Heart left ventricle (tissue), 16 donors: Measurements from ENCODE around the gene BCL10. TPM values are rescaled to one million over a fixed set of nuclear protein-coding genes. Genes with fewer than 3 reads are reported as not detected.
A peak's percentile ranks its signal among the peaks of the same experiment; 100 is the strongest.

Experiments used
- ATAC-seq, 4 donors: fragments of 200-7000 bp; cut with Tn5 transposase; one replicate each; pipeline ENCODE4 v1.9.1; 2020 to 2022; ENCODE audit warnings: moderate library complexity in 4 of 4, mild to moderate bottlenecking in 3 of 4, moderate number of reproducible peaks in 1 of 4
- DNase-seq, 5 donors: peaks; one replicate each; pipeline ENCODE4 v3.0.0-alpha.2; 2020
- H3K27ac ChIP-seq, 12 donors: fragments of 200-600 bp; sonication (generic) in 4 of 12; one replicate each; pipeline versions ENCODE4 v1.5.0 to v1.8.0; 2016 to 2022; ENCODE audit warnings: mild to moderate bottlenecking in 2 of 12
- H3K27me3 ChIP-seq, 9 donors: fragments of 200-600 bp; sonication (generic) in 2 of 9; one replicate each; pipeline versions ENCODE4 v1.5.1 to v1.8.0; 2016 to 2022; ENCODE audit warnings: mild to moderate bottlenecking in 3 of 9
- H3K36me3 ChIP-seq, 9 donors: fragments of 200-600 bp; sonication (generic) in 2 of 9; one replicate each; pipeline versions ENCODE4 v1.5.0 to v1.8.0; 2018 to 2022; ENCODE audit warnings: mild to moderate bottlenecking in 2 of 9
- H3K4me1 ChIP-seq, 12 donors: fragments of 200-600 bp; sonication (generic) in 4 of 12; one replicate each; pipeline versions ENCODE4 v1.5.0 to v1.8.0; 2016 to 2022; ENCODE audit warnings: mild to moderate bottlenecking in 3 of 12
- H3K4me3 ChIP-seq, 12 donors: fragments of 200-600 bp; sonication (generic) in 4 of 12; one replicate each; pipeline versions ENCODE4 v1.5.0 to v1.8.0; 2017 to 2022; ENCODE audit warnings: mild to moderate bottlenecking in 9 of 12, moderate library complexity in 4 of 12
- H3K9me3 ChIP-seq, 12 donors: fragments of 200-600 bp; sonication (generic) in 4 of 12; one replicate each; pipeline versions ENCODE4 v1.5.0 to v1.8.0; 2016 to 2022; ENCODE audit warnings: mild to moderate bottlenecking in 1 of 12
- CTCF ChIP-seq, 12 donors: fragments of 200-600 bp; sonication (generic) in 4 of 12; IDR thresholded peaks; one replicate each; pipeline versions ENCODE4 v1.5.0 to v1.8.0; 2018 to 2022; ENCODE audit warnings: antibody characterized with exemption in 12 of 12, mild to moderate bottlenecking in 5 of 12
- POLR2A ChIP-seq, 2 donors: fragments of 450-650 bp; IDR thresholded peaks; one replicate each; pipeline ENCODE4 v1.6.1; 2017; ENCODE audit warnings: antibody characterized with exemption in 2 of 2, mild to moderate bottlenecking in 2 of 2, moderate library complexity in 2 of 2
- WGBS, 4 donors: extraction: QIAGEN DNeasy Blood & Tissue Kit in 2 of 4; methylation state at CpG; one replicate each; pipeline versions ENCODE4 v1.1.5 to v1.1.7; 2013 to 2018; 5-methylcytosine and 5-hydroxymethylcytosine counted together
- intact Hi-C, 10 donors: fragments of 100-400 bp; cut with DNase I; formaldehyde crosslinking; loops; one replicate each; pipeline versions ENCODE4 v1.11.1 to v1.14.2; 2022
- polyA plus RNA-seq, 2 donors: library from polyadenylated mRNA; stranded (reverse); fragments of 200-250 nt; gene quantifications; one replicate each; pipeline ENCODE4 v1.2.3, GENCODE V29; 2013
- total RNA-seq, 9 donors: library from RNA; depleted of rRNA in 2 of 9; stranded (reverse); fragments of >200 nt in 2 of 9; fragmentation: NEBNext Ultra II Directional in 3 of 9; extraction: Animal tissue kit (Norgen Biotek cat#: 25700) in 3 of 9; gene quantifications; one replicate each; pipeline versions ENCODE4 v1.1.0 to v1.2.4, GENCODE V29; 2016 to 2023
- donor health status: ischemic (EF 13 %, LVEDD 7.1; RV severe dilation, severe dysfunction).
- donor health status: healthy with polysubstance abuse.
- donor health status: DM: no; HTN: yes; CAD: no.
- donor health status: DM: no; HTN: no; CAD: no.
- donor health status: ischemic (EF 25% LVEDD 6.9; RV normal size, moderate dysfunction).
- donor health status: ischemic (EF 25% LVEDD 5.7; RV mildly dilated, moderate dysfunction).
- donor health status: healthy.
- donor health status: DM: yes; HTN: yes; CAD: no.
- donor health status: ischemic (EF 35%, LVEDD 5.7; RV mildly dilated, moderate dysfunction).
- donor health status: nonischemic (EF 11% LVEDD 7.7; RV severe dilation, severe dysfunction).
- donor health status: DM: yes; HTN: yes; CAD: no.
- donor health status: PGD.
- donor health status: ischemic (EF 29% LVEDD 5.4; RV normal size, mild dysfunction).
- donor health status: nonischemic (EF 23%, LVEDD 6.1; RV moderate dilation, normal function).

The BCL10 gene
- total and polyA plus RNA-seq, 11 donors = 3.4 to 20.4 (median 8.0) TPM

- ATAC-seq (peak in 1 of 4 donors; percentile 23), DNase-seq (no peak)
- no peak overlapping the region for H3K4me3 ChIP-seq
- intact Hi-C loops = no loop called here
- peak overlapping the region in 1 of 12 donors; percentile 18 for H3K27ac ChIP-seq
- H3K27me3 ChIP-seq = no peaks in the 10 kb centered on the region
- 90 to 96% (median 94%) methylated on average over 9 of the region's 9 CpGs for WGBS, 4 donors
- H3K4me1 ChIP-seq = peaks cover 0 to 9% (median 0%) of the 10 kb centered on the region in 12 donors
- TF ChIP-seq POLR2A (IDR thresholded peaks at IDR 0.05) = no peak
- no peak for TF ChIP-seq CTCF (IDR thresholded peaks at IDR 0.05)
- H3K36me3 ChIP-seq = no peaks in the 10 kb centered on the region
- H3K9me3 ChIP-seq = no peaks in the 10 kb centered on the region
Observed at GRCh38 chr1:85289207-85289847, 12.9 kb upstream of the BCL10 start.

DNA sequence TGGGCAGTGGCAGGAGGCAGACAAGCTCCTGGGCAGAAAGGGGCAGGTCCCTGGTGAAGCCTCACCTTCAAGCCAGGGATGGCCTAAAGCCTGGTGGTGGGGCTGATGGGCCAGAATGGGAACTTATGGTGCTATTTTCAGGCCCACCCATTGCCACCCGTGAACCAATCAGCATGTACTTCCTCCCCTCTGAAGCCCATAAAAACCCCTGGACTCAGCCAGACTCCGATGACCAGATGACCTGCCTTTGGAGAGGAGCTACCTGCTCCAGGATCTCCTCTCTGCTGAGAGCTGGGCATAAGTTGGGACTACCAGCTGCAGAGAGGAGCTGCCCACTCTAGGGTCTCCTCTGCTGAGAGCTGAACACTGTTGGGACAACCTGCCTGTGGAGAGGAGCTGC is 7.8 kb upstream of the BCL10 start:
- DNase-seq (no peak), ATAC-seq (no peak)
- peaks cover 0 to 3% (median 0%) of the 10 kb centered on the region in 12 donors for H3K4me1 ChIP-seq
- H3K27me3 ChIP-seq = no peaks in the 10 kb centered on the region
- intact Hi-C loops = no loop called here
- no peak overlapping the region for H3K27ac ChIP-seq
- H3K4me3 ChIP-seq = no peak overlapping the region
- no peaks in the 10 kb centered on the region for H3K36me3 ChIP-seq
- H3K9me3 ChIP-seq = no peaks in the 10 kb centered on the region
- WGBS, 4 donors = 92 to 100% (median 96%) methylated on average over 1 to 2 of the region's 2 CpGs
- TF ChIP-seq CTCF (IDR thresholded peaks at IDR 0.05) = no peak
- no peak for TF ChIP-seq POLR2A (IDR thresholded peaks at IDR 0.05)

DNA sequence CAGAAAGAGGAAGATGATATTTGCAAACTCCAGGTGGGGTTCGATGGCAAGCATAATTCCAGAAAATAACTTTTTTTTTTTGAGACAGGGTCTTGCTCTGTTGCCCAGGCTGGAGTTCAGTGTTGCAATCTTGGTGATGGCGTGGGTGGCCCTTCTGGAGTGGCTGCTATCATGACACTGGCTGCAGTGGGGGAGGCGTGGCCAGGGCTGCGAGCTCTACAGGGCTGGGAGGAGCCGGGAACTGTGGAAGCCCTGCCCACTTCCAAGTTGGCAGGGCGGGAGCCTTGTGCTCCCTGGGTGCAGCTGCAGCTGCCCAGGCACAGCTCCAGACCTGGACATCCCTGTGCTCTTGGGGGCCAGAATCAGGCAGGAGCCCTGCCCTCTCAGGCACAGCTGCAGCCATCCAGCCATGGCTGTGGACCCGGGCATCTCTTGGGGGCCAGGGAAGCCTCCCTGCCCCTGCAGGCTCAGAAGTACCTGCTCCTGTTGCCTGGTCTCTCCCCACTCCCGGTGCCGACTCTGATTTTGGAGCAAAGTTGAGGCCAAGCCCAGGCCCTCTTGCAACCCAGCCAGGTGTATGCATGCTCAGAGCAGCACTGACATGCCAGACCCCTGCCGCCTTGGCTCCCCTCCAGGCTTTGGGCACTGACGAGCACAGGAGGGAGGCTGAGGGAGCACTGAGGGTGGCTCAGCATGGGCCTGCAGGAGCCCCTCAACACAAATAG is 7.2 kb upstream of the BCL10 start:
- Histone ChIP-seq H3K4me3 (no peak overlapping the region), H3K4me1 (peaks cover 0 to 9% (median 0%) of the 10 kb centered on the region in 12 donors), H3K27me3 (no peaks in the 10 kb centered on the region), H3K27ac (no peak overlapping the region), H3K9me3 (no peaks in the 10 kb centered on the region), H3K36me3 (no peaks in the 10 kb centered on the region)
- DNase-seq (peak in 1 of 5 donors; percentile 35), ATAC-seq (peak in 3 of 4 donors; percentile 51 to 72 (median 71))
- 76 to 86% (median 81%) methylated on average over 7 to 11 of the region's 11 CpGs for WGBS, 4 donors
- intact Hi-C loops = no loop called here
- no peak for TF ChIP-seq POLR2A (IDR thresholded peaks at IDR 0.05)
- no peak for TF ChIP-seq CTCF (IDR thresholded peaks at IDR 0.05)

DNA sequence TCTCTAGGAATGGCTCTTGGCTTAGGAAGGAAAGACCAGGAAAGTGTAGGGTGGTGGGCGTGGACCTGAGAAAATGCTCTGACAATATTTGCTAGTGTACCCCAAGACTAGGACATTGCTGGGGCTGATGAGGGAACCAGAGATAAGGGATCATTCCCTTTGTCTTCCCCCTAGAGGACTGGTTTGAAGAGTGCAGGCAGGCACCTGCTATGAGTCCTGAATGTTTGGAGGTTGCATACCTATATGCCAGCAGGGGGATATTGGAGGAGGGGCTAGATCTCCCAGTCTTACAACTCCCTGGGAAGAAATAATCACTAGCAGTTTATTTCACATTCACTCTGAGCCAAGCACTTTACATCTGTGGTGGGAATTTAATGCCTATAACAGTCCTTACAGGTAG is 6.0 kb upstream of the BCL10 start:
- WGBS, 4 donors = 87 to 96% (median 95%) methylated on average over 1 of the region's 1 CpG
- no peaks in the 10 kb centered on the region for H3K36me3 ChIP-seq
- H3K27ac ChIP-seq = no peak overlapping the region
- H3K27me3 ChIP-seq = no peaks in the 10 kb centered on the region
- no peak overlapping the region for H3K4me3 ChIP-seq
- H3K4me1 ChIP-seq = peaks cover 0 to 15% (median 0%) of the 10 kb centered on the region in 12 donors
- no peak for ATAC-seq
- intact Hi-C loops = no loop called here
- no peaks in the 10 kb centered on the region for H3K9me3 ChIP-seq
- no peak for DNase-seq
- TF ChIP-seq POLR2A (IDR thresholded peaks at IDR 0.05) = no peak
- TF ChIP-seq CTCF (IDR thresholded peaks at IDR 0.05) = no peak
